Bronchial epithelial cell (primary cell): ENCODE data around the gene CYSLTR1. TPM values are rescaled to one million over a fixed set of nuclear protein-coding genes. Genes with fewer than 3 reads are reported as not detected.
A peak's percentile ranks its signal among the peaks of the same experiment; 100 is the strongest.

Source experiments
- DNase-seq: peaks from one replicate; pipeline ENCODE4 v3.0.0-alpha.2; 2010; ENCODE audit warnings: low read depth
- FAIRE-seq: peaks from 2 replicates; lab custom pipeline; 2011; peaks lifted over from hg19 to GRCh38; lab: Jason Lieb, UNC
- H3K27me3 ChIP-seq: 2 replicates; pipeline ENCODE4 v1.5.1; 2011; ENCODE audit warnings: low read length; ENCODE audit not compliant: control insufficient read depth, insufficient read depth
- H3K36me3 ChIP-seq: 2 replicates; pipeline ENCODE4 v1.5.1; 2011; ENCODE audit warnings: low read length; ENCODE audit not compliant: control insufficient read depth, insufficient read depth
- H3K4me3 ChIP-seq: 2 replicates; pipeline ENCODE4 v1.5.1; 2011; ENCODE audit warnings: mild to moderate bottlenecking, low read depth, low read length, control low read depth
- total RNA-seq: library from RNA; depleted of rRNA; stranded (reverse); fragments of >200 nt; gene quantifications from 2 replicates; pipeline ENCODE4 v1.2.1, GENCODE V29; 2014
- TF ChIP-seq, protein P1 (sequence below): IDR thresholded peaks from 2 replicates; pipeline ENCODE4 v1.5.1; 2011; ENCODE audit warnings: mild to moderate bottlenecking, moderate library complexity, low read length, control low read depth, inconsistent platforms; ENCODE audit not compliant: insufficient read depth, severe bottlenecking

CYSLTR1 gene
- total RNA-seq, 1 donor from 2014 or later, result not detected

DNA sequence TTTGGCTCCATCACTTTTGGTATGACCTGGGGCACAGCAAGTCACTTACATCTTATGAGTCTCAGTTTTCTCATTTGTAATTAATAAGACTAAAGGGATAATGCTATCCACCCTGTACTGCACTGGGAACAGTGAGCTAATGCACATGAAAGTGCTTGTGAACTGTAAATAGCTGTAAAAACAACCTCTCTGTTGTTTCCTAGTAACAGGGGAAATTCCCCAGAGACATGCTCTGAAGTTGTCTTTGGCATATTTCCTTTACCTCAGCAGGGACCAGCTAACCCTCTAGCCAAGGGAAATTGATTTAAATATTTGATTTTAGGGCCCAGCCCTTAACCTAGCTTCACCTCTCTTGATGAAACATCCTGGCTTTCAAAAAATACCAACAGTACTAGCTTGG is 6.1 kb upstream of the CYSLTR1 start:
- TF ChIP-seq, protein P1, sequence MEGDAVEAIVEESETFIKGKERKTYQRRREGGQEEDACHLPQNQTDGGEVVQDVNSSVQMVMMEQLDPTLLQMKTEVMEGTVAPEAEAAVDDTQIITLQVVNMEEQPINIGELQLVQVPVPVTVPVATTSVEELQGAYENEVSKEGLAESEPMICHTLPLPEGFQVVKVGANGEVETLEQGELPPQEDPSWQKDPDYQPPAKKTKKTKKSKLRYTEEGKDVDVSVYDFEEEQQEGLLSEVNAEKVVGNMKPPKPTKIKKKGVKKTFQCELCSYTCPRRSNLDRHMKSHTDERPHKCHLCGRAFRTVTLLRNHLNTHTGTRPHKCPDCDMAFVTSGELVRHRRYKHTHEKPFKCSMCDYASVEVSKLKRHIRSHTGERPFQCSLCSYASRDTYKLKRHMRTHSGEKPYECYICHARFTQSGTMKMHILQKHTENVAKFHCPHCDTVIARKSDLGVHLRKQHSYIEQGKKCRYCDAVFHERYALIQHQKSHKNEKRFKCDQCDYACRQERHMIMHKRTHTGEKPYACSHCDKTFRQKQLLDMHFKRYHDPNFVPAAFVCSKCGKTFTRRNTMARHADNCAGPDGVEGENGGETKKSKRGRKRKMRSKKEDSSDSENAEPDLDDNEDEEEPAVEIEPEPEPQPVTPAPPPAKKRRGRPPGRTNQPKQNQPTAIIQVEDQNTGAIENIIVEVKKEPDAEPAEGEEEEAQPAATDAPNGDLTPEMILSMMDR, result no peak
- Histone ChIP-seq H3K27me3 (no peaks in the 10 kb centered on the region), H3K4me3 (no peak overlapping the region), H3K36me3 (no peaks in the 10 kb centered on the region)
- peak; percentile 15 for DNase-seq
- no peak for FAIRE-seq

DNA sequence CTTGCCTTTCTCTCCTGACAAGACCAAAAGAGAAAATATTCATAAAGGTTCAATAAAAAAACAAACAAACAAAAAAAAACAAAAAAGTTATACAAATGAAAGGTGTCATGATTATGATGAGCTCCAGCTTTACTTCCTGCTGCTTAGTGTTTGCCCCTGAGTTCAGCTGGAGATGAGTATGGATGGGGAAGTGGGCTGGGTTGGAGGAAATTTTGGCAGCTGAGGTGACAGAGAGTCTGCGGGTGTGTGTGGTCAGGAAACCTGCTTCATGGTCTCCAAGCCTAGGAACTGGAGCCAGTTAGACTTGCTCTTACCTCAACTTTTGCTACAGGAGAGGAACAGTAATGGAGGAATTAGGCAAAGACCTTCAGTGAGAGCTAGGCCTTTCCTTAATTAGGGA is 4.3 kb upstream of the CYSLTR1 start:
- no peaks in the 10 kb centered on the region for H3K27me3 ChIP-seq

DNA sequence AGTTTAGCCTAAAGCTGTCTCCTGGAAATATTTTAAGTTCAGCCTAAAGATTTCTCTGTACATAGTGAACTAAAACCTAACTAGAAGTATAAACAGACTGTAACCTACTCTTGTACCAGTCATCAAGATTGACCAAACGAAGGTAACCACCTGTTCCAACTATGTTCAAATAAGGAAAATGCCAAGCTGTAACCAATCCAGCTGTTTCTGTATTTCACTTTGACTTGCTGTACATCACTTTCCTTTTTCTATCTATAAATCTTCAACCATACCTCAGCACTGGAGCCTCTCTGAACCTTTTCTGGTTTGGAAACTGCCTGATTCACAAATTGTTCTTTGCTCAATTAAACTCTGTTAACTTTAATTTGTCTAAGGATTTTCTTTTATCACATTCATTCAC is 3.1 kb upstream of the CYSLTR1 start:
- no peak for FAIRE-seq
- TF ChIP-seq, protein P1, result no peak
- Histone ChIP-seq H3K4me3 (no peak overlapping the region), H3K36me3 (no peaks in the 10 kb centered on the region), H3K27me3 (no peaks in the 10 kb centered on the region)
- no peak for DNase-seq

More for the DNA sequence above, 4.3 kb upstream of the CYSLTR1 start:
- no peak for DNase-seq
- H3K36me3 ChIP-seq, result no peaks in the 10 kb centered on the region
- TF ChIP-seq, protein P1, result no peak
- H3K4me3 ChIP-seq, result no peak overlapping the region
- FAIRE-seq, result no peak

DNA sequence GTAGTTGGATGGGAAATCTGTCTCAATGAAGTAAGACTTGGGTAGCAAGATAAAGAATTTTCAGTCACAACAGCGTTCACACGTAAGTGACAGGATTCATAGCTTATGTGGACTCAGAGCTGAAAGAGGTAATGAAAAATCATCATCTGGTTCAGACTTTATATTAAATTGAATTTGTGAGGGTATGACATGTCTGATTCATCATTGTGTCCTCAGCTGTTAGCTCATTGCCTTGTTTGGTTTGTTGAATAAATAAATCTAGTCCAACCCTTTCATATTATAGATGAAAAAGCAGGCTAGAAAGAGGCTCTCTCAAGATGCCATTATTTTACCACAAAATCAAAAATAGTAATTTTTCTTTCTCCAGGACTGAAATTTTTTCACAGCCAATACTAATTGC is 2.7 kb upstream of the CYSLTR1 start:
- Histone ChIP-seq H3K4me3 (no peak overlapping the region), H3K36me3 (no peaks in the 10 kb centered on the region), H3K27me3 (no peaks in the 10 kb centered on the region)
- DNase-seq (no peak), FAIRE-seq (no peak)
- TF ChIP-seq, protein P1, result no peak

DNA sequence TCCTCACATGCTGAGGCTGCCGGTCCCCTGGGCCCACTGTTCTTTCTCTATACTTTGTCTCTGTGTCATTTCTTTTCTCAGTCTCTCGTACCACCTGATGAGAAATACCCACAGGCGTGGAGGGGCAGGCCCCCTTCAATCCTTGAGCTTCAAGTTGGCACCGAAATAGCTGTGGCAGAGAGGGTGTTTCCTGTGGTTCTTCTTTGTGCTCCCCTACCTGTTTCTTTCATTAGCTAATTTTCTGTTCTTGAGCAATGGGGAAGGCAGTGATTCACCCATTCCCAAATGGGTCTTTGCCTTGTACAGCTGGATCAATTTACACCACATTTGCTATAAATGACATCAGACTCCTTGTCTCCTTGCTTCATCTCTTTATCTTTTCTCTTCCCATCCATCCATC is 2.1 kb upstream of the CYSLTR1 start:
- Histone ChIP-seq H3K4me3 (no peak overlapping the region), H3K27me3 (no peaks in the 10 kb centered on the region), H3K36me3 (no peaks in the 10 kb centered on the region)
- DNase-seq (peak; percentile 49), FAIRE-seq (no peak)
- TF ChIP-seq, protein P1, result no peak

DNA sequence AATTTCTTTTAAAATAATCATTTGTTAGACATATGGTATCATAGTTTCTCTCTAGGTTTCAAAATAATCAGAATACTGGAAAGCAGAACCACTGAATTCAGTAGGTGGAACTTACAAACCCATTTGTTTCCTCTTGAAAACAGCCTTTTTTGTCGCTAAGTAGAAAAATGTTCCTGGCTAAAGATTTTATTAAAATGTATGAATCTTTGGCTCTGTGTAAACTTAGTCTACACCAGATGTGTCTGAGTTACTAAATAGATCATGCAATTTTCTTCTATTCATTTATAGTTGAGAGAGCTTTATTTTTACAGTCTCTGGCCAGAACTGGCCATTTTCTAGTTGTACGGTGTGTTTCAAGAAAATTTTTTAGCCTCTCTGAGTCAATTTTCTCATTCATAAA is 1.0 kb downstream of the CYSLTR1 start:
- no peak for FAIRE-seq
- TF ChIP-seq, protein P1, result no peak
- no peak overlapping the region for H3K4me3 ChIP-seq
- H3K36me3 ChIP-seq, result no peaks in the 10 kb centered on the region
- H3K27me3 ChIP-seq, result no peaks in the 10 kb centered on the region
- no peak for DNase-seq
